ENCODE measurements around the gene LDB2.

The LDB2 gene

DNA sequence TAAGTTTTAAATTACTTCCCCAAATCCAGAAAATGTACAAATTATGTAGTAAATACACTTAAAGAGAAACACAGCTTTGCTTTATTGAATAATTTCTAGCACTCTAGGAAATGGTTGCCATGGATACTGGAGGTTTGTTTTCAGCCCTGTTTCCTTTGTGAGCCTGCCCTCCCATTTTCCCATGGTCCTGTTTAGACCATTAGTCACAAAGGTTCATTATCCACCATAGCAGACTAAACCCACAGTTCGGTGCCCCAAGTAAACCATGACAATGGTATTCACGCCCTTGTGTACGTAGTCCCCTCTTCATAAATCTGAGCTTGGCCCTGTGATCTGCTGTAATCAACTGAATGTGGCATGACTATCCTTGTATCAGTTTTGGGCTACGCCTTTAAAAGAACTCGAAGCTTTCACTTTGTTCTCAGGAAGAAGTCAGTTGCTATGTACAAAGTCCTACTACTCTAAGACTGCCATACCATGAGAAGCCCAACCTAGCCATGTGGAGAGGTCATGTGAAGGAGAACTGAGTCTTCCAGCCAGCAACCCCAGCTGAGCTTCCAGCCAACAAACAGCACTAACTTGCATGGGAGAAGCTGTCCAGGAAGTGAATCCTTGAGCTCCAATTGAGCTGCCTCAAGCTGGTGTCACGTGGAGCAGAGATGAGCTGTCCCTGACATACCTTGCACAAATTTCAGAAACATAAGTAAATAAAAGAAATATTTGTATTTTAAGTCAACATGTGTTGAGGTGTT is 300.4 kb downstream of the LDB2 start:
- no peak overlapping the region for H3K4me3 ChIP-seq (ENCODE audit: low read depth, low read length, poor library complexity, severe bottlenecking)
- no peak overlapping the region for H3K9ac ChIP-seq (ENCODE audit: low read length)
- no peaks in the 10 kb centered on the region for H3K79me2 ChIP-seq (ENCODE audit: insufficient read depth, low read length)
- H3K27ac ChIP-seq (ENCODE audit: low read depth, low read length, poor library complexity, severe bottlenecking), result no peak overlapping the region
- no peaks in the 10 kb centered on the region for H4K20me1 ChIP-seq (ENCODE audit: insufficient read depth, low read length)
- H3F3A ChIP-seq (ENCODE audit: insufficient read depth, low read length), result no peaks in the 10 kb centered on the region
- no peak overlapping the region for H3K4me2 ChIP-seq (ENCODE audit: low read length)
- H3K9me3 ChIP-seq (ENCODE audit: low read length), result no peaks in the 10 kb centered on the region
- TF ChIP-seq EZH2 (IDR thresholded peaks at IDR 0.05; ENCODE audit: borderline replicate concordance, low read length), result no peak
- TF ChIP-seq, protein P1, sequence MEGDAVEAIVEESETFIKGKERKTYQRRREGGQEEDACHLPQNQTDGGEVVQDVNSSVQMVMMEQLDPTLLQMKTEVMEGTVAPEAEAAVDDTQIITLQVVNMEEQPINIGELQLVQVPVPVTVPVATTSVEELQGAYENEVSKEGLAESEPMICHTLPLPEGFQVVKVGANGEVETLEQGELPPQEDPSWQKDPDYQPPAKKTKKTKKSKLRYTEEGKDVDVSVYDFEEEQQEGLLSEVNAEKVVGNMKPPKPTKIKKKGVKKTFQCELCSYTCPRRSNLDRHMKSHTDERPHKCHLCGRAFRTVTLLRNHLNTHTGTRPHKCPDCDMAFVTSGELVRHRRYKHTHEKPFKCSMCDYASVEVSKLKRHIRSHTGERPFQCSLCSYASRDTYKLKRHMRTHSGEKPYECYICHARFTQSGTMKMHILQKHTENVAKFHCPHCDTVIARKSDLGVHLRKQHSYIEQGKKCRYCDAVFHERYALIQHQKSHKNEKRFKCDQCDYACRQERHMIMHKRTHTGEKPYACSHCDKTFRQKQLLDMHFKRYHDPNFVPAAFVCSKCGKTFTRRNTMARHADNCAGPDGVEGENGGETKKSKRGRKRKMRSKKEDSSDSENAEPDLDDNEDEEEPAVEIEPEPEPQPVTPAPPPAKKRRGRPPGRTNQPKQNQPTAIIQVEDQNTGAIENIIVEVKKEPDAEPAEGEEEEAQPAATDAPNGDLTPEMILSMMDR (IDR thresholded peaks at IDR 0.05; ENCODE audit: low read length), result no peak
- H3K9me2 ChIP-seq (ENCODE audit: low read depth, low read length), result no peaks in the 10 kb centered on the region
- H3K36me3 ChIP-seq (ENCODE audit: insufficient read depth, low read length), result no peaks in the 10 kb centered on the region
- no peaks in the 10 kb centered on the region for H3K4me1 ChIP-seq (ENCODE audit: insufficient read depth, low read length, severe bottlenecking)
- no peak overlapping the region for H2AFZ ChIP-seq (ENCODE audit: low read length)
- no peaks in the 10 kb centered on the region for H3K27me3 ChIP-seq (ENCODE audit: insufficient read depth, low read length)

DNA sequence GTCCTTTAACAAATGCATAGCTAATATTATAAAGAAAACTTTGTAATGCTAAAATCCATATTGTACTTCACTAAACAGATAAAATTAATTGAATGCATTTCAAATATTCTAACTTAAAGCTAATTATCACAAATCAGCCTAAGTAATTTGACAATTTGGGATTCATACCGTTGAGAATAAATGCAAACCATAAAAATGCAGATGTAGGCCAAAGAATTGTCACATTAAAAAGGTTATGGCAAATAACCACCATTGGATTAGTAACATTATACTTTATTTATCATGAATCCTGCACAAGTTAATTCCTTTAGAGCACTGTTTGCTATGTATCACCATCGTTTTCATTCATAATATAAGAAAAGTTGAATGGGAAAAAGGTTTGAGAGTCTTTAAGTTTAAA is 301.0 kb downstream of the LDB2 start:
- Histone ChIP-seq H3K36me3 (ENCODE audit: insufficient read depth, low read length) (no peaks in the 10 kb centered on the region), H3F3A (ENCODE audit: insufficient read depth, low read length) (no peaks in the 10 kb centered on the region), H4K20me1 (ENCODE audit: insufficient read depth, low read length) (no peaks in the 10 kb centered on the region), H3K4me3 (ENCODE audit: low read depth, low read length, poor library complexity, severe bottlenecking) (no peak overlapping the region), H3K79me2 (ENCODE audit: insufficient read depth, low read length) (no peaks in the 10 kb centered on the region), H3K4me2 (ENCODE audit: low read length) (no peak overlapping the region), H3K9ac (ENCODE audit: low read length) (no peak overlapping the region), H3K27me3 (ENCODE audit: insufficient read depth, low read length) (no peaks in the 10 kb centered on the region), H3K9me2 (ENCODE audit: low read depth, low read length) (no peaks in the 10 kb centered on the region), H3K9me3 (ENCODE audit: low read length) (no peaks in the 10 kb centered on the region), H3K4me1 (ENCODE audit: insufficient read depth, low read length, severe bottlenecking) (no peaks in the 10 kb centered on the region), H3K27ac (ENCODE audit: low read depth, low read length, poor library complexity, severe bottlenecking) (no peak overlapping the region), H2AFZ (ENCODE audit: low read length) (no peak overlapping the region)
- no peak for TF ChIP-seq EZH2 (IDR thresholded peaks at IDR 0.05; ENCODE audit: borderline replicate concordance, low read length)

DNA sequence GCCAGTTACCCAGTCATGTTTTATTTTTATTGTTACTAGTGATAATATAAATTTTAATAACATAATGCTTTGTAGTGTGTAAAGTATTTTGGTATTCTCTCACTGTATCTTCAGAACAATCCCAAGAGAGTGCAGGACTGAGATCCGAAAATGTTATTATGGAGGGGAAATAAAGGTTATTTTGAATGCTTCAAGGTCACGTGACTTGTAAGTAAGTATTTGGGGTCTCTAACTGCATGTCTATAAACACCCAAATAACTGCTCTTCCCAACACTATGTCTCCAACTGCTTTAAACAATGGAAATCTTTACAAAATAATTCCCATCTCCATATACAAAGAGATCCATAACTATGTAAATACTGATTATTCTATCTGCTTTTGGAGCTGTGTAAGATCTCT is 302.2 kb downstream of the LDB2 start:
- Histone ChIP-seq H3K9me2 (ENCODE audit: low read depth, low read length) (no peaks in the 10 kb centered on the region), H3K27me3 (ENCODE audit: insufficient read depth, low read length) (no peaks in the 10 kb centered on the region), H3K4me3 (ENCODE audit: low read depth, low read length, poor library complexity, severe bottlenecking) (no peak overlapping the region), H3K79me2 (ENCODE audit: insufficient read depth, low read length) (no peaks in the 10 kb centered on the region), H4K20me1 (ENCODE audit: insufficient read depth, low read length) (no peaks in the 10 kb centered on the region), H3K4me2 (ENCODE audit: low read length) (no peak overlapping the region), H2AFZ (ENCODE audit: low read length) (no peak overlapping the region), H3K4me1 (ENCODE audit: insufficient read depth, low read length, severe bottlenecking) (no peaks in the 10 kb centered on the region), H3K9me3 (ENCODE audit: low read length) (no peaks in the 10 kb centered on the region), H3F3A (ENCODE audit: insufficient read depth, low read length) (no peaks in the 10 kb centered on the region), H3K27ac (ENCODE audit: low read depth, low read length, poor library complexity, severe bottlenecking) (no peak overlapping the region), H3K36me3 (ENCODE audit: insufficient read depth, low read length) (no peaks in the 10 kb centered on the region), H3K9ac (ENCODE audit: low read length) (no peak overlapping the region)
- TF ChIP-seq EZH2 (IDR thresholded peaks at IDR 0.05; ENCODE audit: borderline replicate concordance, low read length), result no peak
- TF ChIP-seq, protein P1 (IDR thresholded peaks at IDR 0.05; ENCODE audit: low read length), result no peak

DNA sequence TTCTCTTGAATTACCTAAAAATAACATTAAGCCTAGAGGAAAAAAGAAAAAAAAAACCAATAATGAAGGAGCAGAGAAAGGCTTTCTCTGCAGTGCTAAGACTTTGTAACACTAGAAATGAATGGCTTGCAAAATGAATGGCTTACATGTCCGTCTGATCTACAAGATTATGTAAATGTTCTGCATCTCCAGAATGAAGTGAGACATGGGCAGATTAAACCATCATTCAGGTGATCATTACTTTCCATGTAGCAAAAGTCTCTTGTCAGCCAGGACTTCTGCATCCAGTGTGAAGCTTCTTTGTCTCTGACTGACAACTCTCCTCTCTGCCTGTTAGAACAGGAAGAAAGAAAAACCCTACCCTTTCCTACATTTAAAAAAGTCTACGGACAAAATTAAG is 304.3 kb downstream of the LDB2 start:
- no peaks in the 10 kb centered on the region for H4K20me1 ChIP-seq (ENCODE audit: insufficient read depth, low read length)
- no peak overlapping the region for H3K4me2 ChIP-seq (ENCODE audit: low read length)
- no peaks in the 10 kb centered on the region for H3K9me3 ChIP-seq (ENCODE audit: low read length)
- H3K4me3 ChIP-seq (ENCODE audit: low read depth, low read length, poor library complexity, severe bottlenecking), result no peak overlapping the region
- H3K4me1 ChIP-seq (ENCODE audit: insufficient read depth, low read length, severe bottlenecking), result no peaks in the 10 kb centered on the region
- H3K9ac ChIP-seq (ENCODE audit: low read length), result no peak overlapping the region
- H3F3A ChIP-seq (ENCODE audit: insufficient read depth, low read length), result no peaks in the 10 kb centered on the region
- no peaks in the 10 kb centered on the region for H3K27me3 ChIP-seq (ENCODE audit: insufficient read depth, low read length)
- no peaks in the 10 kb centered on the region for H3K9me2 ChIP-seq (ENCODE audit: low read depth, low read length)
- no peak overlapping the region for H2AFZ ChIP-seq (ENCODE audit: low read length)
- TF ChIP-seq EZH2 (IDR thresholded peaks at IDR 0.05; ENCODE audit: borderline replicate concordance, low read length), result no peak
- TF ChIP-seq, protein P1 (IDR thresholded peaks at IDR 0.05; ENCODE audit: low read length), result no peak
- H3K79me2 ChIP-seq (ENCODE audit: insufficient read depth, low read length), result no peaks in the 10 kb centered on the region
- H3K27ac ChIP-seq (ENCODE audit: low read depth, low read length, poor library complexity, severe bottlenecking), result no peak overlapping the region
- H3K36me3 ChIP-seq (ENCODE audit: insufficient read depth, low read length), result no peaks in the 10 kb centered on the region

All from OCI-LY1 (cell line).